ENCODE results near the gene COL9A1. TPM values are rescaled to one million over a fixed set of nuclear protein-coding genes. Genes with fewer than 3 reads are reported as not detected.

Gene COL9A1
- total RNA-seq (not detected in 2 replicates), polyA plus RNA-seq (not detected in 2 replicates), polyA minus RNA-seq (not detected in 2 replicates)
- 0.05 TPM for total RNA-seq (2013)

- intact Hi-C loops (cut with micrococcal nuclease): no loop called here
- H3K9me3 Mint-ChIP-seq (ENCODE audit: insufficient read depth): no peaks in the 10 kb centered on the region
- Histone ChIP-seq H3K27me3 (replicated peaks in 1 of 4; ENCODE audit: control extremely low read depth in 1 of 4, control insufficient read depth in 3 of 4, insufficient read depth in 4 of 4, low read length in 3 of 4) (peaks cover 0 to 12% (median 2%) of the 10 kb centered on the region in 4 experiments), H3K27ac (ENCODE audit: low read length in 2 of 2) (no peak within 1 kb of the TSS), H3K36me3 (replicated peaks in 1 of 2; ENCODE audit: control extremely low read depth in 1 of 2, control insufficient read depth in 1 of 2, extremely low read depth in 1 of 2, insufficient read depth in 2 of 2, low read length in 1 of 2) (no peaks in the 10 kb centered on the region), H3K4me1 (ENCODE audit: control insufficient read depth in 2 of 2, insufficient read depth in 2 of 2, low read length in 2 of 2) (no peaks in the 10 kb centered on the region), H3K4me2 (replicated peaks; ENCODE audit: low read depth, low read length, poor library complexity, severe bottlenecking) (no peak within 1 kb of the TSS), H3K4me3 (ENCODE audit: control extremely low read depth in 1 of 5, extremely low read depth in 1 of 5, insufficient read depth in 1 of 5, low read depth in 2 of 5, low read length in 4 of 5) (no peak within 1 kb of the TSS), H2AFZ (ENCODE audit: insufficient read depth, low read depth, low read length, poor library complexity, severe bottlenecking) (no peak within 1 kb of the TSS), H3K79me2 (ENCODE audit: control insufficient read depth, insufficient read depth, low read length) (no peaks in the 10 kb centered on the region), H3K9me3 (ENCODE audit: control extremely low read depth in 1 of 3, control insufficient read depth in 2 of 3, insufficient read depth in 1 of 3, low read length in 2 of 3) (no peaks in the 10 kb centered on the region), H4K20me1 (ENCODE audit: control insufficient read depth, insufficient read depth, low read length, poor library complexity, severe bottlenecking) (no peaks in the 10 kb centered on the region), H3K9ac (ENCODE audit: low read length) (no peak within 1 kb of the TSS)
- CTCF ChIA-PET: no interaction called here
- H3K4me3 Mint-ChIP-seq: no peak within 1 kb of the TSS
- DNase-seq (no peak), ATAC-seq (ENCODE audit: low read depth) (no peak)
- TF ChIP-seq EZH2 (IDR thresholded peaks at IDR 0.05; ENCODE audit: borderline replicate concordance, insufficient read depth, low read depth, low read length, poor library complexity, severe bottlenecking) (no peak), CTCF (IDR thresholded peaks at IDR 0.05) (no peak)
- 81% methylated on average over 3 of the region's 5 CpGs for WGBS (ENCODE audit: insufficient coverage)
- peaks cover 37% of the 10 kb centered on the region for H3K27me3 Mint-ChIP-seq
- H3K4me1 Mint-ChIP-seq: no peaks in the 10 kb centered on the region
- POLR2A ChIA-PET: no interaction called here
- H3K27ac Mint-ChIP-seq: no peak within 1 kb of the TSS
Measured at GRCh38 chr6:70303034-70303525, at the start of gene COL9A1. Gene COL9A1 (minus strand): TSS chr6:70303084. CDS start chr6:70302924, 160 bp downstream.

DNA sequence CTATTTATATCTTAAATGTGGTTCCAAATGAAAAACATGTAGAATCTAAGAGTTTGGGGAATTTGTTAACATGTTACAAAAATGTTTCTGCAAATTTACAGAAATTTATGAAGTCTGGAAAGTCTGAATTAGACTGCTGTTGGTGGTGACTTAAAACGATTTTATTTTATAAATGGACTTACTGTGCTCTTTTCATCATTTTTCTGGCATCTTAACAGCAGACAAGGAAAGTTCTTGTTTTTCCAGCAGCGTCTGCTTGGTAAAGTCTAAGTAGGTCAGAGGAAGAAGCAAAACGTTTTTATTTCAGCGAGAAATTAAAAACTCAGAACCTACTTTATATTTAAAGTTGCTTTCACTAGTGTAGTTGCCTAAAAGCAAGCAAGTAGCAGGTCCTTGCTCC, 48.6 kb upstream of the COL9A1 start:
- no peaks in the 10 kb centered on the region for H3K4me1 ChIP-seq (ENCODE audit: control insufficient read depth in 2 of 2, insufficient read depth in 2 of 2, low read length in 2 of 2)
- DNase-seq (no peak), ATAC-seq (ENCODE audit: low read depth) (no peak)
- Mint-ChIP-seq H3K9me3 (ENCODE audit: insufficient read depth) (no peaks in the 10 kb centered on the region), H3K27ac (no peak overlapping the region), H3K4me3 (no peak overlapping the region), H3K27me3 (peaks cover 2% of the 10 kb centered on the region), H3K4me1 (no peaks in the 10 kb centered on the region)
- no peaks in the 10 kb centered on the region for H3K79me2 ChIP-seq (ENCODE audit: control insufficient read depth, insufficient read depth, low read length)
- CTCF ChIA-PET: no interaction called here
- no peak overlapping the region for H3K9ac ChIP-seq (ENCODE audit: low read length)
- peaks cover 0 to 13% (median 0%) of the 10 kb centered on the region in 3 donors for H3K9me3 ChIP-seq (ENCODE audit: control extremely low read depth in 1 of 3, control insufficient read depth in 2 of 3, insufficient read depth in 1 of 3, low read length in 2 of 3)
- no peak overlapping the region for H3K27ac ChIP-seq (ENCODE audit: low read length in 2 of 2)
- no peak overlapping the region for H3K4me2 ChIP-seq (replicated peaks; ENCODE audit: low read depth, low read length, poor library complexity, severe bottlenecking)
- peaks cover 0 to 5% (median 0%) of the 10 kb centered on the region in 4 experiments for H3K27me3 ChIP-seq (replicated peaks in 1 of 4; ENCODE audit: control extremely low read depth in 1 of 4, control insufficient read depth in 3 of 4, insufficient read depth in 4 of 4, low read length in 3 of 4)
- TF ChIP-seq EZH2 (IDR thresholded peaks at IDR 0.05; ENCODE audit: borderline replicate concordance, insufficient read depth, low read depth, low read length, poor library complexity, severe bottlenecking) (no peak), CTCF (IDR thresholded peaks at IDR 0.05) (no peak)
- H3K4me3 ChIP-seq (ENCODE audit: control extremely low read depth in 1 of 5, extremely low read depth in 1 of 5, insufficient read depth in 1 of 5, low read depth in 2 of 5, low read length in 4 of 5): no peak overlapping the region
- WGBS (ENCODE audit: insufficient coverage): no CpG with 5 or more reads among the region's 4 CpGs
- no peaks in the 10 kb centered on the region for H3K36me3 ChIP-seq (replicated peaks in 1 of 2; ENCODE audit: control extremely low read depth in 1 of 2, control insufficient read depth in 1 of 2, extremely low read depth in 1 of 2, insufficient read depth in 2 of 2, low read length in 1 of 2)
- POLR2A ChIA-PET: no interaction called here
- H4K20me1 ChIP-seq (ENCODE audit: control insufficient read depth, insufficient read depth, low read length, poor library complexity, severe bottlenecking): no peaks in the 10 kb centered on the region
- intact Hi-C loops (cut with micrococcal nuclease): no loop called here
- H2AFZ ChIP-seq (ENCODE audit: insufficient read depth, low read depth, low read length, poor library complexity, severe bottlenecking): no peak overlapping the region

All from B cell (primary cell).